GM12878 (cell line): ENCODE measurements around the gene HSPB3. TPM values are rescaled to one million over a fixed set of nuclear protein-coding genes. Genes with fewer than 3 reads are reported as not detected.

ENCODE experiments used
- ATF3 ChIP-seq: IDR thresholded peaks from 2 replicates; pipeline ENCODE4 v1.6.1; 2011; ENCODE audit warnings: low read depth, mild to moderate bottlenecking, low read length, moderate library complexity, borderline replicate concordance; ENCODE audit errors: extremely low read depth
- BCL11A ChIP-seq: IDR thresholded peaks from 2 replicates; pipeline ENCODE4 v1.6.1; 2011; ENCODE audit warnings: low read depth, low read length
- EED ChIP-seq: sonication (generic); IDR thresholded peaks from 2 replicates; pipeline ENCODE4 v1.6.1; 2016; ENCODE audit warnings: antibody characterized with exemption, low read depth
- EP300 ChIP-seq, 2 experiments: fragments of 150-350 bp in 1 of 2; IDR thresholded peaks; 2 replicates each; pipeline ENCODE4 v1.6.1; 2011 to 2012; ENCODE audit warnings: low read depth in 2 of 2, low read length in 2 of 2, borderline replicate concordance in 1 of 2, improper control_type of control experiment in 1 of 2, inconsistent platforms in 1 of 2; ENCODE audit not compliant: control insufficient read depth in 1 of 2
- ESRRA ChIP-seq: IDR thresholded peaks from 2 replicates; pipeline ENCODE4 v1.6.1; 2012; ENCODE audit warnings: mild to moderate bottlenecking, low read length, improper control_type of control experiment
- ETV6 ChIP-seq, 2 experiments: fragments of 450-650 bp in 1 of 2; IDR thresholded peaks in 1 of 2; conservative IDR thresholded peaks in 1 of 2; 2 replicates each; pipeline ENCODE4 v1.6.1; 2014; ENCODE audit warnings: antibody characterized with exemption in 1 of 2, borderline replicate concordance in 1 of 2, low read depth in 1 of 2, mild to moderate bottlenecking in 1 of 2, moderate library complexity in 1 of 2
- EZH2 ChIP-seq: IDR thresholded peaks from 2 replicates; pipeline ENCODE4 v1.6.1; 2012; ENCODE audit warnings: low read depth, mild to moderate bottlenecking, control low read depth, inconsistent platforms, low read length, borderline replicate concordance; ENCODE audit not compliant: control insufficient read depth
- GATAD2B ChIP-seq: fragments of 450-650 bp; conservative IDR thresholded peaks from 2 replicates; pipeline ENCODE4 v1.6.1; 2017; ENCODE audit warnings: low read depth, mild to moderate bottlenecking, moderate library complexity
- IKZF2 ChIP-seq, 2 experiments: fragments of 450-650 bp; IDR thresholded peaks; 2 replicates each; pipeline ENCODE4 v1.6.1; 2017; ENCODE audit warnings: mild to moderate bottlenecking in 2 of 2, moderate library complexity in 2 of 2
- IRF3 ChIP-seq: fragments of 450-650 bp; IDR thresholded peaks from 2 replicates; pipeline ENCODE4 v1.6.1; 2014; ENCODE audit warnings: mild to moderate bottlenecking
- MTA3 ChIP-seq: IDR thresholded peaks from 2 replicates; pipeline ENCODE4 v1.6.1; 2012; ENCODE audit warnings: low read length, inconsistent platforms, borderline replicate concordance
- NFXL1 ChIP-seq: fragments of 450-650 bp; IDR thresholded peaks from 2 replicates; pipeline ENCODE4 v1.6.1; 2017; ENCODE audit warnings: antibody characterized with exemption, mild to moderate bottlenecking, borderline replicate concordance
- NR2F1 ChIP-seq: fragments of 450-650 bp; conservative IDR thresholded peaks from 2 replicates; pipeline ENCODE4 v1.6.1; 2017; ENCODE audit warnings: mild to moderate bottlenecking
- PAX5 ChIP-seq: IDR thresholded peaks from 2 replicates; pipeline ENCODE4 v1.6.1; 2011; ENCODE audit warnings: low read depth, low read length, borderline replicate concordance
- RAD21 ChIP-seq: IDR thresholded peaks from 2 replicates; pipeline ENCODE4 v1.6.1; 2011; ENCODE audit warnings: mild to moderate bottlenecking, low read depth, low read length, moderate library complexity; ENCODE audit not compliant: insufficient read depth
- RAD51 ChIP-seq: fragments of 450-650 bp; IDR thresholded peaks from 2 replicates; pipeline ENCODE4 v1.6.1; 2016; ENCODE audit warnings: moderate library complexity, mild to moderate bottlenecking, inconsistent platforms
- SMAD5 ChIP-seq: IDR thresholded peaks from 2 replicates; pipeline ENCODE4 v1.6.1; 2016; ENCODE audit warnings: antibody characterized with exemption, low read depth
- SRF ChIP-seq, 2 experiments: IDR thresholded peaks; 2 replicates each; pipeline ENCODE4 v1.6.1; 2011; ENCODE audit warnings: low read depth in 2 of 2, low read length in 2 of 2, mild to moderate bottlenecking in 1 of 2, moderate library complexity in 1 of 2
- TCF12 ChIP-seq: IDR thresholded peaks from 2 replicates; pipeline ENCODE4 v1.6.1; 2011; ENCODE audit warnings: low read depth, mild to moderate bottlenecking, low read length
- TCF3 ChIP-seq: IDR thresholded peaks from 2 replicates; pipeline ENCODE4 v1.6.1; 2012; ENCODE audit warnings: low read depth, mild to moderate bottlenecking, low read length, borderline replicate concordance; ENCODE audit not compliant: insufficient read depth
- USF1 ChIP-seq: IDR thresholded peaks from 2 replicates; pipeline ENCODE4 v1.6.1; 2011; ENCODE audit warnings: borderline replicate concordance, low read depth, mild to moderate bottlenecking, moderate library complexity, mixed read lengths, low read length; ENCODE audit not compliant: insufficient read depth; ENCODE audit errors: extremely low read length
- ZBTB33 ChIP-seq: fragments of 450-650 bp; IDR thresholded peaks from 2 replicates; pipeline ENCODE4 v1.6.1; 2017; ENCODE audit warnings: mild to moderate bottlenecking
- ZSCAN29 ChIP-seq: fragments of 450-650 bp; IDR thresholded peaks from 2 replicates; pipeline ENCODE4 v1.6.1; 2017; ENCODE audit warnings: mild to moderate bottlenecking, moderate library complexity
- polyA plus RNA-seq, 11 experiments: library from polyadenylated mRNA; depleted of rRNA in 4 of 11; unstranded in 6 of 11; stranded (reverse) in 5 of 11; fragments of >200 nt; fragmentation: Nextera tagmentation in 4 of 11; fragmentation: Illumina TruSeq in 1 of 11; extraction: Ambion mirVana in 4 of 11; extraction: Trizol in 1 of 11; gene quantifications; 1 replicate in 1 of 11; 2 replicates in 10 of 11; pipeline versions ENCODE4 v1.2.1 to v1.2.3, GENCODE V29; 2011 to 2016; ENCODE audit warnings: inconsistent platforms in 2 of 11, missing spikeins in 2 of 11, low read depth in 1 of 11
- total RNA-seq, 4 experiments: library from RNA; depleted of rRNA in 3 of 4; stranded (reverse); fragments of >200 nt in 3 of 4; fragmentation: Illumina TruSeq in 1 of 4; extraction: Trizol in 1 of 4; gene quantifications; 2 replicates each; pipeline versions ENCODE4 v1.2.1 to v1.2.3, GENCODE V29; 2013 to 2021
- TF ChIP-seq, protein P1 (sequence below): fragments of 150-350 bp; IDR thresholded peaks from 2 replicates; pipeline ENCODE4 v1.6.1; 2016; ENCODE audit warnings: low read depth, low read length

The HSPB3 gene
- total and polyA plus RNA-seq, 10 of the 15 experiments (the other 5 are each of a cell fraction or from before 2014, with no cell fraction given): 0.11 to 0.60 (median 0.29) TPM; not detected in 7

- TF ChIP-seq EZH2: no peak
- 0 out of 2 replicates have a peak, but pooled peaks have one; percentile 22 for TF ChIP-seq BCL11A
- 0 out of 2 replicates have a peak, but pooled peaks have one; percentile 24 for TF ChIP-seq NR2F1
- 0 out of 4 replicates have a peak, but pooled peaks of 1 of the 2 experiments have one; percentile 38 for TF ChIP-seq SRF (IDR thresholded peaks at IDR 0.05; ENCODE audit: low read depth in 2 of 2, low read length in 2 of 2)
- no peak for TF ChIP-seq ATF3
- TF ChIP-seq ESRRA: no peak
- TF ChIP-seq TCF3: no peak
- TF ChIP-seq, protein P1, sequence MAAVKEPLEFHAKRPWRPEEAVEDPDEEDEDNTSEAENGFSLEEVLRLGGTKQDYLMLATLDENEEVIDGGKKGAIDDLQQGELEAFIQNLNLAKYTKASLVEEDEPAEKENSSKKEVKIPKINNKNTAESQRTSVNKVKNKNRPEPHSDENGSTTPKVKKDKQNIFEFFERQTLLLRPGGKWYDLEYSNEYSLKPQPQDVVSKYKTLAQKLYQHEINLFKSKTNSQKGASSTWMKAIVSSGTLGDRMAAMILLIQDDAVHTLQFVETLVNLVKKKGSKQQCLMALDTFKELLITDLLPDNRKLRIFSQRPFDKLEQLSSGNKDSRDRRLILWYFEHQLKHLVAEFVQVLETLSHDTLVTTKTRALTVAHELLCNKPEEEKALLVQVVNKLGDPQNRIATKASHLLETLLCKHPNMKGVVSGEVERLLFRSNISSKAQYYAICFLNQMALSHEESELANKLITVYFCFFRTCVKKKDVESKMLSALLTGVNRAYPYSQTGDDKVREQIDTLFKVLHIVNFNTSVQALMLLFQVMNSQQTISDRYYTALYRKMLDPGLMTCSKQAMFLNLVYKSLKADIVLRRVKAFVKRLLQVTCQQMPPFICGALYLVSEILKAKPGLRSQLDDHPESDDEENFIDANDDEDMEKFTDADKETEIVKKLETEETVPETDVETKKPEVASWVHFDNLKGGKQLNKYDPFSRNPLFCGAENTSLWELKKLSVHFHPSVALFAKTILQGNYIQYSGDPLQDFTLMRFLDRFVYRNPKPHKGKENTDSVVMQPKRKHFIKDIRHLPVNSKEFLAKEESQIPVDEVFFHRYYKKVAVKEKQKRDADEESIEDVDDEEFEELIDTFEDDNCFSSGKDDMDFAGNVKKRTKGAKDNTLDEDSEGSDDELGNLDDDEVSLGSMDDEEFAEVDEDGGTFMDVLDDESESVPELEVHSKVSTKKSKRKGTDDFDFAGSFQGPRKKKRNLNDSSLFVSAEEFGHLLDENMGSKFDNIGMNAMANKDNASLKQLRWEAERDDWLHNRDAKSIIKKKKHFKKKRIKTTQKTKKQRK: no peak
- no peak for TF ChIP-seq MTA3
- peak; percentile 60 for TF ChIP-seq EED
- TF ChIP-seq IRF3: no peak
- no peak for TF ChIP-seq ZBTB33
- TF ChIP-seq TCF12: no peak
- TF ChIP-seq NFXL1: no peak
- TF ChIP-seq PAX5: no peak
- no peak for TF ChIP-seq SMAD5
- peak; percentile 72 to 74; a peak in 3 of 4 replicates for TF ChIP-seq IKZF2 (IDR thresholded peaks at IDR 0.05)
- no peak for TF ChIP-seq ZSCAN29
- TF ChIP-seq EP300 (IDR thresholded peaks at IDR 0.05; ENCODE audit: borderline replicate concordance in 1 of 2, control insufficient read depth in 1 of 2, low read depth in 2 of 2, low read length in 2 of 2): peak in 1 of 2 experiments; percentile 41; a peak in 1 of 4 replicates
- no peak for TF ChIP-seq GATAD2B
- no peak for TF ChIP-seq ETV6 (conservative IDR thresholded peaks at IDR 0.05 in 1 of 2, IDR thresholded peaks at IDR 0.05 in 1 of 2; ENCODE audit: borderline replicate concordance in 1 of 2, low read depth in 1 of 2)
- no peak for TF ChIP-seq RAD21
- no peak for TF ChIP-seq RAD51
- no peak for TF ChIP-seq USF1
Observed at GRCh38 chr5:54469622-54470021, 14.1 kb downstream of the HSPB3 start (continued).
